ENCODE data around the gene SPATA25. TPM values are rescaled to one million over a fixed set of nuclear protein-coding genes. Genes with fewer than 3 reads are reported as not detected.
"Not testable (repeated sequence)": the region's sequence is repeated elsewhere in the genome, so short reads cannot be mapped to it uniquely, and the experiment has no call there.

The SPATA25 gene
- 2.1 and 9.6 TPM in 2 replicates for total RNA-seq (ENCODE audit: low replicate concordance)

DNA sequence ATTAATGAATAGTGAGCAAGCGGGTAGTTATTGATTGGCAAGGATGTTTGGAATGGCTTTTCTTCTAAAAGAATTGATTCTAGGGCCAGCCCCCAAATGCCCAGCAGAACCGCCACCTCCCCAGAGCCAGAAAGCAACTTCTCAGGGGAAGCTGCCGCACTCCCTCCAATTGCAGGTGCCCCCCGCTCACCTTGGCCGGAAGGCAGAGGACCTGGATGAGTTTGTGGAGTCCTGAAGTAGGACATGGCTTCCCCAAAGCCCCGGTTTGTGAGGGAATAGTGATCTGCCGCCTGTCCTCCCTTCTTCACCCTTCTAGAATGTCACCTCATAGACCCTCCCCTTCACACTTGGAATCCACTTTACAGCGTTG lies at the start of gene SPATA25:
SPATA25 (minus strand) TSS at position 277 of the 370 bp plus-strand sequence; CDS start at position 245, 32 bp downstream.
- TF ChIP-seq CTCF (IDR thresholded peaks at IDR 0.05; ENCODE audit: insufficient read depth, low read length): no peak
- no peak for DNase-seq (ENCODE audit: low read depth)
- H3K4me3 ChIP-seq (ENCODE audit: low read depth, low read length): no peak within 1 kb of the TSS

GRCh38 chr20:45935416-45936046 lies 48.1 kb upstream of the SPATA25 start:
- no peak for TF ChIP-seq CTCF (IDR thresholded peaks at IDR 0.05; ENCODE audit: insufficient read depth, low read length)
- no peak for DNase-seq (ENCODE audit: low read depth)

GRCh38 chr20:45934586-45935415 lies 47.4 kb upstream of the SPATA25 start, which contains the start of gene PCIF1:
Gene PCIF1, plus strand, starts transcription at chr20:45934683. Its CDS starts 4,317 bp downstream, at chr20:45939000.
- DNase-seq (ENCODE audit: low read depth): peak; percentile 97

More at GRCh38 chr20:45935416-45936046, 48.1 kb upstream of the SPATA25 start:
- peak overlapping the region; percentile 71 for H3K4me3 ChIP-seq (ENCODE audit: low read depth, low read length)

GRCh38 chr20:45934046-45934585 lies 46.7 kb upstream of the SPATA25 start:
- peak overlapping the region; percentile 95 for H3K4me3 ChIP-seq (ENCODE audit: low read depth, low read length)
- peak; percentile 48 for DNase-seq (ENCODE audit: low read depth)
- no peak for TF ChIP-seq CTCF (IDR thresholded peaks at IDR 0.05; ENCODE audit: insufficient read depth, low read length)

More at GRCh38 chr20:45934586-45935415, 47.4 kb upstream of the SPATA25 start, which contains the start of gene PCIF1:
- TF ChIP-seq CTCF (IDR thresholded peaks at IDR 0.05; ENCODE audit: insufficient read depth, low read length): no peak
- H3K4me3 ChIP-seq (ENCODE audit: low read depth, low read length): peak within 1 kb of the TSS; percentile 95

- peak; percentile 67 for DNase-seq (ENCODE audit: low read depth)
- peak overlapping the region; percentile 95 for H3K4me3 ChIP-seq (ENCODE audit: low read depth, low read length)
- peak; percentile 34 for TF ChIP-seq CTCF (IDR thresholded peaks at IDR 0.05; ENCODE audit: insufficient read depth, low read length)
Observed at GRCh38 chr20:45933266-45934045, 46.0 kb upstream of the SPATA25 start.

GRCh38 chr20:45931680-45932079 lies 44.3 kb upstream of the SPATA25 start:
- not testable (repeated sequence) for H3K4me3 ChIP-seq (ENCODE audit: low read depth, low read length); DNase-seq (ENCODE audit: low read depth)
